Stomach (tissue), 9 donors: Measurements from ENCODE around the gene NSDHL. TPM values are rescaled to one million over a fixed set of nuclear protein-coding genes. Genes with fewer than 3 reads are reported as not detected.

ENCODE experiments used
- DNase-seq, 2 donors: peaks; one replicate each; pipeline versions ENCODE4 v3.0.0 to v3.0.0-alpha.2; 2013 to 2019
- H3K27ac ChIP-seq, 5 donors: fragments of 200-600 bp in 4 of 5; sonication (generic) in 4 of 5; one replicate each; pipeline ENCODE4 v1.5.1; 2013 to 2019; ENCODE audit warnings: mild to moderate bottlenecking in 1 of 5, moderate library complexity in 1 of 5
- H3K27me3 ChIP-seq, 3 donors: fragments of 200-600 bp; sonication (generic); one replicate each; pipeline ENCODE4 v1.5.1; 2017 to 2019; ENCODE audit warnings: mixed run types in 1 of 3
- H3K36me3 ChIP-seq, 4 donors: fragments of 200-600 bp; sonication (generic); 1 replicate in 3 of 4; 2 replicates in 1 of 4; pipeline ENCODE4 v1.5.1; 2016 to 2019
- H3K4me1 ChIP-seq, 4 donors: fragments of 200-600 bp; sonication (generic); one replicate each; pipeline ENCODE4 v1.5.1; 2016 to 2019
- H3K4me3 ChIP-seq, 4 donors: fragments of 200-600 bp; sonication (generic) in 3 of 4; one replicate each; pipeline ENCODE4 v1.5.1; 2016 to 2019; ENCODE audit warnings: mild to moderate bottlenecking in 1 of 4
- H3K9me3 ChIP-seq, 4 donors: fragments of 200-600 bp; sonication (generic); one replicate each; pipeline ENCODE4 v1.5.1; 2016 to 2019
- CTCF ChIP-seq, 7 experiments: fragments of 450-650 bp in 4 of 7; fragments of 200-600 bp in 3 of 7; sonication (generic) in 3 of 7; IDR thresholded peaks; one replicate each; pipeline ENCODE4 v1.5.1; 2016 to 2019; ENCODE audit warnings: antibody characterized with exemption in 7 of 7, control low read depth in 2 of 7, mild to moderate bottlenecking in 1 of 7
- EP300 ChIP-seq: sonication (generic); formaldehyde crosslinking; IDR thresholded peaks from one replicate; pipeline ENCODE4 v1.6.1; 2017; ENCODE audit warnings: antibody characterized with exemption
- POLR2A ChIP-seq, 4 donors: fragments of 450-650 bp; IDR thresholded peaks; one replicate each; pipeline ENCODE4 v1.6.1; 2016; ENCODE audit warnings: antibody characterized with exemption in 4 of 4, control low read depth in 2 of 4, mild to moderate bottlenecking in 1 of 4, moderate library complexity in 1 of 4
- POLR2AphosphoS5 ChIP-seq, 3 donors: sonication (generic); formaldehyde crosslinking; IDR thresholded peaks; one replicate each; pipeline ENCODE4 v1.6.1; 2016; ENCODE audit warnings: antibody characterized with exemption in 3 of 3
- WGBS, 5 donors: extraction: QIAGEN DNeasy Blood & Tissue Kit in 3 of 5; methylation state at CpG; one replicate each; pipeline versions ENCODE4 v1.1.5 to v1.1.7; 2013 to 2018; 5-methylcytosine and 5-hydroxymethylcytosine counted together
- intact Hi-C: fragments of 100-400 bp; cut with DNase I; formaldehyde crosslinking; loops from one replicate; pipeline ENCODE4 v1.15.1; 2023; ENCODE audit warnings: low total_unique reads
- polyA plus RNA-seq, 3 donors: library from polyadenylated mRNA; stranded (reverse); fragments of 200-250 nt; gene quantifications; one replicate each; pipeline ENCODE4 v1.2.3, GENCODE V29; 2013
- total RNA-seq, 5 donors: library from RNA; depleted of rRNA; stranded (reverse); fragments of >200 nt; gene quantifications; one replicate each; pipeline versions ENCODE4 v1.1.0 to v1.2.3, GENCODE V29; 2014 to 2016
- donor health status: healthy with polysubstance abuse.
- donor health status: Bipolar disorder and iron deficiency.
- donor health status: healthy.

NSDHL gene
- total and polyA plus RNA-seq, 8 donors: 0.58 to 45.5 (median 8.9) TPM

DNA sequence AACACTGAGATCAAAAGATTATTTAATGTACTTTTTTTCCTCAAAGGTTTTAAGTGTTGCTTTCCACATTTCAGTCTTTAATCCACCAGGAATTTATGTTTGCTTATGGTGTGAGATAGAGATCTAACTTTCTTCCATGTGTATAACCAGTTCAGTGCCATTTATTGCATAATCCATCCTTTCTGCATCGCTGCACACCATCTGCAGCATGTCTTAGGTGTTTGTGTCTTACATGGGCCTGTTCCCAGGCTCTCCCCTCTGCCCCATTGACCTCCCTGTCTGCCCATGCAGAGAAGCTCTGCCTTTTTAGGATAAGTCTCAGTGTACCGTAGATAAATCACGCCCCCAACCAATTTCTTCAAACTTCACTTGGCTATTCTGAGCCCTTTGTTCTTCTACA, 30.3 kb downstream of the NSDHL start:
- WGBS, 5 donors: 73 to 81% (median 75%) methylated on average over 3 of the region's 3 CpGs
- no peaks in the 10 kb centered on the region for H3K27me3 ChIP-seq

DNA sequence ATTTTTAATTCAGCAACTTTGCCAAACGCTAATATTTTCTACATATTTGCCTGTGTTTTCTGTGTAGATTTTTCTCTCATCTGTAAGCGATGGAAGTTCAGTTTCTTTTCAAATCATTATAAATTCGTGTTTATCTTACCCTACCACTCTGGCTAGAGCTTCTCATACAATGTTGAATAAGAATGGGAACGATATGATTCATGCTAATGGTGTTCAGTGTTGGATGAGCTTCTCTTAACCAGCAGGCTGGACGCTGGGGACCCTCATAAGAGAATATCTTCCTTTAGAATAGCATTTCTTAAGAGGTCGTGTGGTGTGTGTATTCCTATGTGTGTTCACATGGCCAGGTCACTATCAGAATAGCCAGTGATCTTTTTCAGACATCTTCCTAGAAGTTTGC, 31.0 kb downstream of the NSDHL start:
- 66 to 89% (median 83%) methylated on average over 6 of the region's 6 CpGs for WGBS, 5 donors
- Histone ChIP-seq H3K27me3 (no peaks in the 10 kb centered on the region), H3K4me1 (no peaks in the 10 kb centered on the region), H3K36me3 (peaks cover 10 to 73% (median 62%) of the 10 kb centered on the region in 4 donors), H3K4me3 (no peak overlapping the region), H3K9me3 (peaks cover 0 to 6% (median 0%) of the 10 kb centered on the region in 4 donors), H3K27ac (no peak overlapping the region)
- no peak for TF ChIP-seq POLR2AphosphoS5 (IDR thresholded peaks at IDR 0.05)
- TF ChIP-seq EP300: no peak
- TF ChIP-seq POLR2A (IDR thresholded peaks at IDR 0.05): no peak
- no peak for TF ChIP-seq CTCF (IDR thresholded peaks at IDR 0.05)
- no peak for DNase-seq
- intact Hi-C loops: no loop called here

More for the DNA sequence above, 30.3 kb downstream of the NSDHL start:
- TF ChIP-seq CTCF (IDR thresholded peaks at IDR 0.05) (no peak), POLR2AphosphoS5 (IDR thresholded peaks at IDR 0.05) (no peak), POLR2A (IDR thresholded peaks at IDR 0.05) (no peak), EP300 (no peak)
- H3K9me3 ChIP-seq: peaks cover 0 to 6% (median 0%) of the 10 kb centered on the region in 4 donors
- H3K27ac ChIP-seq: no peak overlapping the region
- no peak overlapping the region for H3K4me3 ChIP-seq
- intact Hi-C loops: no loop called here
- no peak for DNase-seq
- no peaks in the 10 kb centered on the region for H3K4me1 ChIP-seq
- H3K36me3 ChIP-seq: peaks cover 10 to 66% (median 55%) of the 10 kb centered on the region in 4 donors

- Histone ChIP-seq H3K27me3 (no peaks in the 10 kb centered on the region), H3K4me3 (no peak overlapping the region), H3K4me1 (no peaks in the 10 kb centered on the region), H3K27ac (no peak overlapping the region), H3K9me3 (peaks cover 0 to 6% (median 0%) of the 10 kb centered on the region in 4 donors), H3K36me3 (peaks cover 10 to 87% (median 79%) of the 10 kb centered on the region in 4 donors)
- no peak for TF ChIP-seq POLR2A (IDR thresholded peaks at IDR 0.05)
- no peak for TF ChIP-seq CTCF (IDR thresholded peaks at IDR 0.05)
- no peak for TF ChIP-seq EP300
- no peak for TF ChIP-seq POLR2AphosphoS5 (IDR thresholded peaks at IDR 0.05)
- intact Hi-C loops: no loop called here
- WGBS, 5 donors: 81 to 93% (median 86%) methylated on average over 12 to 17 of the region's 17 CpGs
- no peak for DNase-seq
These were observed 34.5 kb downstream of the NSDHL start for GRCh38 chrX:152865232-152865920.

GRCh38 chrX:152866386-152866785, 35.5 kb downstream of the NSDHL start:
- H3K27ac ChIP-seq: no peak overlapping the region
- 72 to 92% (median 80%) methylated on average over 5 of the region's 5 CpGs for WGBS, 5 donors
- DNase-seq: no peak
- no peaks in the 10 kb centered on the region for H3K4me1 ChIP-seq
- H3K27me3 ChIP-seq: no peaks in the 10 kb centered on the region
- TF ChIP-seq POLR2A (IDR thresholded peaks at IDR 0.05): no peak
- H3K36me3 ChIP-seq: peaks cover 10 to 88% (median 82%) of the 10 kb centered on the region in 4 donors
- H3K4me3 ChIP-seq: no peak overlapping the region
- H3K9me3 ChIP-seq: peaks cover 0 to 6% (median 0%) of the 10 kb centered on the region in 4 donors
- intact Hi-C loops: no loop called here

DNA sequence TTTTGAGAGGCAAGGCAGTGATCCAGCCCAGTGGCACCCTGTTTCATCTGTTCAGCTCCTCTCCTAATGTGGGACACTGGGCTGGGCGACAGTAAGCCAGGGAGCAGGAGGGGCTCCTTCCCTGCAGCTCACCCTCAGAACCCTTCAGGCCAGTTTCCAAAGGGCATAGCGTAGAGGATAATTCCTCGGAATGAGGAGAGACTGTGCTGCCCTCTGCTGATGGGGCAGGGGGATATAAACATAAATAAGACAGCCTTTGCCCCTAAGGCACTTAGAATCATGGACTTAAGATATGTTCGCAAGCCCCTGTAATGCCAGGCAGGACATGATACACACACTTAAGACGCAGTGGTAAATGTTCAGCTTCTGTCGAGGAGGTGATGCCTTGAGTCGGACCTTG, 39.1 kb downstream of the NSDHL start:
- WGBS, 5 donors: 71 to 93% (median 88%) methylated on average over 6 to 7 of the region's 7 CpGs

More for the DNA sequence above, 39.1 kb downstream of the NSDHL start:
- TF ChIP-seq CTCF (IDR thresholded peaks at IDR 0.05): no peak
- TF ChIP-seq POLR2AphosphoS5 (IDR thresholded peaks at IDR 0.05): no peak
- TF ChIP-seq EP300: no peak
- no peak for TF ChIP-seq POLR2A (IDR thresholded peaks at IDR 0.05)
- peaks cover 0 to 6% (median 0%) of the 10 kb centered on the region in 4 donors for H3K9me3 ChIP-seq
- DNase-seq: no peak
- peaks cover 9 to 61% (median 57%) of the 10 kb centered on the region in 4 donors for H3K36me3 ChIP-seq
- intact Hi-C loops: no loop called here
- H3K27ac ChIP-seq: no peak overlapping the region
- H3K4me1 ChIP-seq: no peaks in the 10 kb centered on the region
- H3K27me3 ChIP-seq: no peaks in the 10 kb centered on the region
- no peak overlapping the region for H3K4me3 ChIP-seq
